Fibroblast of lung (primary cell): Measurements from ENCODE around the gene RHOH.

Experiments used
- EZH2 ChIP-seq: IDR thresholded peaks from 2 replicates; pipeline ENCODE4 v1.5.1; 2012; ENCODE audit warnings: low read length, control low read depth, mild to moderate bottlenecking; ENCODE audit errors: missing control alignments
- TF ChIP-seq, protein P1 (sequence below), 2 donors: IDR thresholded peaks in 1 of 2; conservative IDR thresholded peaks in 1 of 2; 1 replicate in 1 of 2; 2 replicates in 1 of 2; pipeline ENCODE4 v1.5.1; 2011 to 2012; ENCODE audit warnings: low read length in 2 of 2, control low read depth in 1 of 2, inconsistent platforms in 1 of 2, low read depth in 1 of 2, mild to moderate bottlenecking in 1 of 2

DNA sequence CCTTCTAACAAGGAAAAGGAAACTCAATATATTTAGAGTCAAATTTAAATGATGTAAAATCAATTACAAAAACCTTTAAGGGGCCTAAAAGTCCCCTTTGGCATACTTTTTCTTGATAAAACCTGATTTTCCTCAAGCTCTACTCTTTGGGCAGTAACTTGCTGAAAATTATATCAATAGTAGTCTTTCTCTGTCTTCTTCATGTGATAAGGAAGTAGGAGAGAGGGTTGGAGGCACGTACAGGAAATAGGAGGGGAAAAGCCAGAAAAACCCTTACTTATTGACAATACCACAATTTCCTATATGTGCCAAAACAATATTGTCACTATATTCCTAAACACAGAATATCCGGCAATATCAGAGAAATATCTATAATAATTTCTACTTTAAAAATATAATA, 9.6 kb downstream of the RHOH start:
- TF ChIP-seq, protein P1, sequence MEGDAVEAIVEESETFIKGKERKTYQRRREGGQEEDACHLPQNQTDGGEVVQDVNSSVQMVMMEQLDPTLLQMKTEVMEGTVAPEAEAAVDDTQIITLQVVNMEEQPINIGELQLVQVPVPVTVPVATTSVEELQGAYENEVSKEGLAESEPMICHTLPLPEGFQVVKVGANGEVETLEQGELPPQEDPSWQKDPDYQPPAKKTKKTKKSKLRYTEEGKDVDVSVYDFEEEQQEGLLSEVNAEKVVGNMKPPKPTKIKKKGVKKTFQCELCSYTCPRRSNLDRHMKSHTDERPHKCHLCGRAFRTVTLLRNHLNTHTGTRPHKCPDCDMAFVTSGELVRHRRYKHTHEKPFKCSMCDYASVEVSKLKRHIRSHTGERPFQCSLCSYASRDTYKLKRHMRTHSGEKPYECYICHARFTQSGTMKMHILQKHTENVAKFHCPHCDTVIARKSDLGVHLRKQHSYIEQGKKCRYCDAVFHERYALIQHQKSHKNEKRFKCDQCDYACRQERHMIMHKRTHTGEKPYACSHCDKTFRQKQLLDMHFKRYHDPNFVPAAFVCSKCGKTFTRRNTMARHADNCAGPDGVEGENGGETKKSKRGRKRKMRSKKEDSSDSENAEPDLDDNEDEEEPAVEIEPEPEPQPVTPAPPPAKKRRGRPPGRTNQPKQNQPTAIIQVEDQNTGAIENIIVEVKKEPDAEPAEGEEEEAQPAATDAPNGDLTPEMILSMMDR (conservative IDR thresholded peaks at IDR 0.05 in 1 of 2, IDR thresholded peaks at IDR 0.05 in 1 of 2; ENCODE audit: low read depth in 1 of 2, low read length in 2 of 2), result no peak
- TF ChIP-seq EZH2, result no peak
